HG02623 (cell line): ENCODE data around the gene RUBCN.

Source experiments
- ATAC-seq: cut with Tn5 transposase; IDR thresholded peaks from one replicate; pipeline ENCODE4 v1.9.1; 2021; ENCODE audit warnings: moderate library complexity; ENCODE audit not compliant: unreplicated experiment

RUBCN gene

GRCh38 chr3:197736491-197737318 lies at the start of gene RUBCN:
TSS of gene RUBCN (minus strand) at chr3:197736904. CDS start at chr3:197736719, 185 bp downstream.
- ATAC-seq, result peak; percentile 87

DNA sequence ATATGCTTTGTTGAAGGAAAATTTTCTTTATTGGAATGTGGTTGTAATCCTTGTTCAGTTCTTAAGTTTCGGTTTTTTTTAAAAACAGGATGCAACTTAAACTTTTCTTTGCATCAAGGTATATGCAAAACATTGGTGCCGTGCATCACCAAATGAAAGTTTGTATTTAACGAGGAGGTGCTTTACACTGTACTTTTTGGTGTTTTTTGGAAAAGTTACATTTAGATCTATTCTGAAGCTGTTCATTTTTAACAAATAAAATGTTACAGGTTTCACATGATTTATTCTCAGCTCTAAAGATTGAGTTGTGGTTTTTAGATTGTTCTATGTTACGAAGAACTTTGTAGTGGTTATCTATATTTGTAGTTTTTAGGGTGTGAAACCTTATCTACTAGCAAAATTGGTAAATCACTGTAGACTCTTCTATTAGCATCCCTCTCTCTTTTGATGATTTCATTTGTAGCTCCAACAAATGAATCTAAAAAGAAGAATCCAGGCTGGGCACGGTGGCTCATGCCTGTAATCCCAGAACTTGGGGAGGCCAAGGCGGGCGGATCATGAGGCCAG lies 47.4 kb upstream of the RUBCN start:
- ATAC-seq, result no peak

DNA sequence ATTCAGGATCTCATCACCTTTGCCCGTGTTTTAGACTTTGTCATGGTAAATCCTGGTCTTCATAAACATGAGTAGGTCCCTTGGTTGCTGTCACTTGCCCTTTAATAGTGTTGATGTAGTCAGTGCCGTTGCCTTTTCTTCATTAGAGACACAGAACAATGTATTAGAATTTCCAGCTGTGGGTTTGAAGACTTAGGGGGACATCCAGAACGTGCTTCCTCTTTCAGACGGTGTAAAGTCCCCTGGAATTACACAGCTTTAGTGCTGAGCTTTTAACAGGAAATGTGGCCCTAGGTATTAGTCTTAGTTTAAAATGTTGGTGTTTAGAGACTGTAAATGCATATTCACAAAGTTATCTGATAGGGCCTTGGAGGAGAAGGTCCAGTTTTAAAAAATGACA lies 45.5 kb upstream of the RUBCN start:
- no peak for ATAC-seq

- no peak for ATAC-seq
Measured at GRCh38 chr3:197775317-197775716, 38.6 kb upstream of the RUBCN start.

GRCh38 chr3:197761784-197762183 lies 25.1 kb upstream of the RUBCN start:
- no peak for ATAC-seq

DNA sequence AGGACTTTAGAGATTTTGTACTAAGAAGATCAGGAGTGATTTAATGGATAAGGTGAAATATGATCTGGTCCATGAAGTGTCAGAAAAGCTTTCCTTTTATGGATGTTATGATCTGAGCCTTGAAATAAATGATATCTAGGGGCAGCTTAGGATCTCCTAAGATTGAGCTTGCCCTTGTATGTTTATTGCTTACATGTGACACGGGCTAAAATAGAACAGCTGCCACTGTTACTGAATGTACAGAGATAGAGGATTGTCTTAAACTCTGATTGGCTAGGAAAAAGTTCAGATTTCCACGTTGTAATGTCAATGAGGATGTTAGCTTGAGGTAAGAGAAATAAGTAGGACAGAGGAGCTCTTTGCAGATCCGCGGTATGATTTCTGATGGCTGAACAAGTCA lies 21.8 kb upstream of the RUBCN start:
- ATAC-seq, result no peak

DNA sequence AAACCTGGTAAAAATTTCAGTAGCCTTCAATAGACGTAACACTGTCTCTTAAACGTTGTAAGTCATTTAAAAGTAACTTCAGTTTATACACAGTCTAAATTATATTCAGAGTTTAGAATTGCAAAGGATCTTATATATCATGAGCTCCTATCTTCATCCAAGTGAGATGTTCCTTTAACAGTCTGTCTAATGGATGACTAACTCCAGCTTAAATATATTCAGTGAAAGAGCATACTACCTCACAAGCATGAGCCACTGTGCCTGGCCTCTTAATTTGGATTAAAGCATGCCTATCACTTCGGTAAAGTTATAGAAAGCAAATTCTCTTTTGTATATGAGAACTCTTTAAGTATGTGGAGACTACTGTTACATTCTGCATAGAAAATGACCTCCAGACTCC lies 20.0 kb upstream of the RUBCN start:
- no peak for ATAC-seq

- ATAC-seq, result no peak
Measured at GRCh38 chr3:197753263-197753662, 16.6 kb upstream of the RUBCN start.

DNA sequence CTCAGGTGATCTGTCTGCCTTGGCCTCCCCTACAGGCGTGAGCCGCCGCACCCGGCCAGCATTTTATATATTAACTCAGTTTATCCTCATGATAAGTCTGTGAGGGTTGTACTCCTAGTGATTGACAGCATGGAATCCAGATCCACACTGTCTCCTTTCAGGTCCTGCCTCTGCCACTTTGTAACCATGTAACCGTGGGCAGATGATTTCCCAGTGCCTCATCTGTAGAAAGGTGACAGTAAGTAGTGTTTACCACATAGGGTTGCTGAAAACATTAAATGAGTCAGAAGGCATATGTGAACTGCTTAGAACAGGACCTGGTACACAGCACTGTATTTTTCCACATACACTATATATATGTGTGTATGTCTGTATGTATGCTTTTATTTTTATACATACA lies 15.4 kb upstream of the RUBCN start:
- no peak for ATAC-seq

DNA sequence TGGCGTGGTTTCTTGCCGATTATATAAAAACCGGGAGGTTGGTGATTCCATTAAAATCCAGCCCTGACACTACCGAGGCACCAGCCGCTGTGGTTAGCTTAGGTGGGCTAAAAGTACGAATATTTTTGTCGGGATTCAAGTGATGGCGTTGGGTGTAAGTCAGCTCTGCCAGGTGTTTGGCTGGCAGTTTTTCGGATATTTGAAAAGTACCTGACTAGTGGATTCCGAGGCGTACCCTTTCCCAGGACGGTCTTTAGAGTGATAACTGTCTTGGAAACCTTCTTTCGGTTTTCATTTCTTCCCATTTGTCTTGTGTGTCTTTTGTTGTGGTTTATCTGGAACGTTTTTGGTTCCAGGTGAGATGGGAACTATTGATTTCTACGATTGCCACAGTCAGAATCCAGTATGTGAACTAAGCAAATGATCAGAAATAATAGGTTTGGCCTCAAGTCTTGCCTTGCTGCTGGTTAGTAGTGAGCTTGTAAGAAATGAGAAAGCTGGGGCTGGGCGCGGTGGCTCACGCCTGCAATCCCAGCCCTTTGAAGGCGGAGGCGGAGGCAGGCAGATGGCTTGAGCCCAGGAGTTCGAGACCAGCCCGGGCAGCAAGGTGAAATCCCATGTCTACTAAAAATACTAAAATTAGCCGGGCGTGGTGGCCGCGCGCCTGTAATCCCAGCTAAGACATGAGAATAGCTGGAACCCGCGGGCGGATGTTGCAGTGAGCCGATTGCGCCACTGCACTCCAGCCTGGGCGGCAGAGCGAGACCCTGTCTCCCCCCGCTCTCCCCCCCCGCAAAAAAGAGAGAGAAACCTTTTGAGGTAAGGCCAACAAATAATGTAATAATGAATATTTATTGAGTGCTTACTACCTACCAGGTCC lies 14.4 kb upstream of the RUBCN start:
- no peak for ATAC-seq

DNA sequence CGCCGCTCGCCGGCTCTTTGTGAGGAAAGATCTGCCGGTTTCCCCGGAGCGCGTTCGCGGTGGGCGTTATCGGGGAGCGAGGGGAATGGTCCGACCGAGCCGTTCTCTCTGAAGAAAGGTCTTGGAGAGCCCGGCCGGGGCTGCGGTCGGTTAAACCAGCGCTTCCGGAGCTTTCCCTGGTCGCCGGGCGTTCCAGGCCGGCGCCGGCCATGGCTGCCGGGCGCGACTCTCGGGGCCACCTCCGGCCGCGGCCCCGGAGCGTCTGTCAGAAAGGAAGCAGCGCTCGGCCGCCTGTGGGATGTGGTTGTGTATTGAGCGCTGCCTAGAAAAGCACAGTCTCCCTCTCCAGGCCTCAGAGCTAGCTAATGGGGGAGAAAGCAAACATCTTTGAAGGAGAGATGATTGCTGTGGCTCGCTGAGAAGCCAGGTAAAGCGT lies 13.7 kb upstream of the RUBCN start:
- ATAC-seq, result peak; percentile 29

DNA sequence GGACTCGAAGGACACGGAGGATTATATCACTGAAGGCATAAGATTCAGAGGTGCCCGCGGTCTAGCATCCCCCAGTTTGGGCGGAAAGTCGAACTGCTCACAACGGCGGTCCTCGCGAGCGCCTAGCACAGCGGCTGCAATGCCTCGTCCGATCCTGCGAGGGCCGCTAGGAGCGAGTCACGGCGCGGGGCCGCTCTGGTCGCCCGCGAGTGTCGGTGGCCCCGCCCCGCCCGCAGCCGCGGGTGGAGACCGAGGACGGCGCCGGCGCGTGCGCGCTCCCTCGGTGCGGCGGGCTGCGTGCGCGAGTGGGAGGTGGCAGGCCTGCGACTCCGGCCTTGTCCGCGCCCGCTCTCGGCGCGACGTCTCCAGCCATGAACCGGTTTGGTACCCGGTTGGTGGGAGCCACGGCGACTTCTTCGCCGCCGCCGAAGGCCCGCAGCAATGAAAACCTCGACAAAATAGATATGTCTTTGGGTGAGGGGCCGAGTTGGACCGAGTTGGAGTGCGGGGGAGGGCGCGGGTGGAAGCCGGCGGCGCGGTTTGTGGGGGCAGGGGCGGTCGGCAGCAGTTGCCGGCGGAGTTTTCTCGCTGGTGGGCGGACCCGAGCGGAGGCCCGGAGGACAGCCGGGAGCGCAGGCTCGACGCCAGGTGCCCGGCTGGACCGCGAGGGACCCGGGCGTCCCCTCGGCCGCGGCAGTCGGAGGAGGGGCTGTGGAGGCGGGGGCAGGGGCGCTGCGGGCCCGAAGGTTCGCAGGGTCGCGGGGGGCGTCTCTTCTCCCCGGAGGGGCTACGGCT lies 13.1 kb upstream of the RUBCN start, which contains the start of gene FYTTD1:
FYTTD1 (plus strand) TSS at position 283 of the 795 bp plus-strand sequence; CDS start at position 372, 89 bp downstream.
- ATAC-seq, result peak; percentile 70

- peak; percentile 27 for ATAC-seq
Measured at GRCh38 chr3:197749315-197749600, 12.6 kb upstream of the RUBCN start.

- ATAC-seq, result no peak
Measured at GRCh38 chr3:197748597-197749314, 12.1 kb upstream of the RUBCN start.

DNA sequence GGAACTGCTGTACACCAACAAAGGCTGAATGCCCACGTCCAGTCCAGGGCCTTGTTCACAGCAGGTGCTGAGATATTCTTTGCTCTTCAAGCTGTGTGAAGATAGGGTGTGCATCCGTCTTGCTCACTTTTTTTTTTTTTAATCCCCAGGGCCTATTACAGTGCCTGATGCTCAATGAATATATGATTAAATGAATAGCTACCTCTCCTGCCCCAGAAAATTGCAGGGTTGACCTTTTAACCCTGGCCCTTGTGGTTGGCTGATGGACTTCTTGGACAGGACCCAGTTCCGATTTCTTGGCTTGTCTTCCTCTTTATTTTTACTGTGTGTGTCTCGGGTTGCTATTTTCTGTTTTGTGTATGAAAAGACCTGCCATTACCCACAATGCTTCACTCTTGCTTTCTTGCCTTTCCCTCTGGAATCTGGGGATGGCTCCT lies 10.1 kb upstream of the RUBCN start:
- no peak for ATAC-seq

- no peak for ATAC-seq
Measured at GRCh38 chr3:197746209-197746608, 9.5 kb upstream of the RUBCN start.

- no peak for ATAC-seq
Measured at GRCh38 chr3:197742787-197743186, 6.1 kb upstream of the RUBCN start.

GRCh38 chr3:197737749-197738462 lies 1.2 kb upstream of the RUBCN start:
- no peak for ATAC-seq

DNA sequence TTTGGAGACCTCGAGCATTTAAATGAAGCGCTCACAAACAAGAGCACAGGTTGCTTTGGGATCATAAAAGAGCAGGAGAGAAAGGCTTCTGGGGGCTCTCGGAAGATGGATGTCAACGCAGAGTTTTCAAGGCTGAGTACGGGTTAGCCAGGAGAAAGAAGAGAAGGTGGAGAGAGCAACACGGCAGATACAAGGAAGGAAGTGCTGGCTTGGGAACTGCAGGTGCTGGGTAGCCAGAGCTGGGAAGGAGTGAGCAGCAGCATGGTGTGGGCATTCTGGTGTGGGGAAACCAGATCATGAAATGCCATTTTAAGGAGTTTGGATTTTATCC lies 580 bp upstream of the RUBCN start:
- no peak for ATAC-seq
